ENCODE results near the gene OMG. TPM values are rescaled to one million over a fixed set of nuclear protein-coding genes. Genes with fewer than 3 reads are reported as not detected.

The OMG gene
- total RNA-seq, 1 experiment from 2014 or later = not detected

DNA sequence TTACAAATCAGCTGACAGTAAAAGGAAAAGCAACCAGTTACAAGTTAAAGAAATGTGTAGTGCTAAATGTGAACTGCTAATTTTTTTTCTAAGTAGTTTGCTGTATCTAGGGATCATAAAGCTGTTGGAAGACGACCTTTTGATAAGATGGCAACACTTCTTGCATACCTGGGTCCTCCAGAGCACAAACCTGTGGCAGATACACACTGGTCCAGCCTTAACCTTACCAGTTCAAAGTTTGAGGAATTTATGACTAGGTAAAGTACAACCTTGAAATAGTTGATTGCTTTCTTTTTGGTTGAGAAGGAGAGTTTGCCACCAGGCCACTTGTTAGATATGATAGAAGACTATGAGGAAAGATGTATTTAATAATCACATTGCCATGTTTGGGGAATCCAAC, 35.4 kb downstream of the OMG start:
- DNase-seq (ENCODE audit: low read depth, low spot score) (no peak), ATAC-seq (no peak)
- Histone ChIP-seq H3K4me1 (ENCODE audit: control insufficient read depth in 1 of 2, insufficient read depth in 2 of 2, low read length in 2 of 2) (no peaks in the 10 kb centered on the region), H2AFZ (ENCODE audit: low read depth, low read length, poor library complexity, severe bottlenecking) (no peak overlapping the region), H3K27ac (ENCODE audit: low read depth, low read length) (no peak overlapping the region), H3K9ac (ENCODE audit: low read length) (no peak overlapping the region), H3K36me3 (ENCODE audit: control insufficient read depth in 1 of 2, insufficient read depth in 2 of 2, low read length in 2 of 2) (peaks cover 14% of the 10 kb centered on the region in 2 experiments; a peak in 2 of 4 replicates), H3K4me2 (ENCODE audit: low read length) (no peak overlapping the region), H4K20me1 (ENCODE audit: insufficient read depth) (no peaks in the 10 kb centered on the region), H3K4me3 (replicated peaks in 1 of 2; ENCODE audit: low read depth in 1 of 2, low read length in 2 of 2) (no peak overlapping the region), H3K27me3 (ENCODE audit: insufficient read depth, low read length) (no peaks in the 10 kb centered on the region), H3K9me3 (ENCODE audit: control insufficient read depth in 1 of 2, insufficient read depth in 1 of 2, low read depth in 1 of 2, low read length in 2 of 2) (no peaks in the 10 kb centered on the region), H3K9me2 (ENCODE audit: insufficient read depth) (no peaks in the 10 kb centered on the region), H3K79me2 (ENCODE audit: insufficient read depth, low read length) (no peaks in the 10 kb centered on the region)
- no peak for TF ChIP-seq ZFX (IDR thresholded peaks at IDR 0.05)
- TF ChIP-seq, protein P1, sequence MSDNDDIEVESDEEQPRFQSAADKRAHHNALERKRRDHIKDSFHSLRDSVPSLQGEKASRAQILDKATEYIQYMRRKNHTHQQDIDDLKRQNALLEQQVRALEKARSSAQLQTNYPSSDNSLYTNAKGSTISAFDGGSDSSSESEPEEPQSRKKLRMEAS (IDR thresholded peaks at IDR 0.05) = no peak
- no peak for TF ChIP-seq FOSL1 (IDR thresholded peaks at IDR 0.05; ENCODE audit: low read depth)
- TF ChIP-seq RAD21 (IDR thresholded peaks at IDR 0.05; ENCODE audit: low read depth) = no peak
- no peak for TF ChIP-seq CEBPB (IDR thresholded peaks at IDR 0.05; ENCODE audit: low read depth)
- TF ChIP-seq EZH2 (IDR thresholded peaks at IDR 0.05) = no peak
- no peak for TF ChIP-seq POLR2AphosphoS5 (IDR thresholded peaks at IDR 0.05; ENCODE audit: low read depth, low read length)
- no peak for TF ChIP-seq SIN3A (IDR thresholded peaks at IDR 0.05; ENCODE audit: low read depth)
- TF ChIP-seq YY1 (IDR thresholded peaks at IDR 0.05; ENCODE audit: extremely low read depth, insufficient replicate concordance, low read depth, low read length) = no peak
- no peak for TF ChIP-seq ELF1 (IDR thresholded peaks at IDR 0.05; ENCODE audit: borderline replicate concordance, low read depth)
- TF ChIP-seq TCF7L2 (IDR thresholded peaks at IDR 0.05; ENCODE audit: borderline replicate concordance, extremely low read depth, insufficient read depth, insufficient read length) = no peak
- no peak for TF ChIP-seq CBX3 (IDR thresholded peaks at IDR 0.05; ENCODE audit: low read depth)
- TF ChIP-seq, protein P2, sequence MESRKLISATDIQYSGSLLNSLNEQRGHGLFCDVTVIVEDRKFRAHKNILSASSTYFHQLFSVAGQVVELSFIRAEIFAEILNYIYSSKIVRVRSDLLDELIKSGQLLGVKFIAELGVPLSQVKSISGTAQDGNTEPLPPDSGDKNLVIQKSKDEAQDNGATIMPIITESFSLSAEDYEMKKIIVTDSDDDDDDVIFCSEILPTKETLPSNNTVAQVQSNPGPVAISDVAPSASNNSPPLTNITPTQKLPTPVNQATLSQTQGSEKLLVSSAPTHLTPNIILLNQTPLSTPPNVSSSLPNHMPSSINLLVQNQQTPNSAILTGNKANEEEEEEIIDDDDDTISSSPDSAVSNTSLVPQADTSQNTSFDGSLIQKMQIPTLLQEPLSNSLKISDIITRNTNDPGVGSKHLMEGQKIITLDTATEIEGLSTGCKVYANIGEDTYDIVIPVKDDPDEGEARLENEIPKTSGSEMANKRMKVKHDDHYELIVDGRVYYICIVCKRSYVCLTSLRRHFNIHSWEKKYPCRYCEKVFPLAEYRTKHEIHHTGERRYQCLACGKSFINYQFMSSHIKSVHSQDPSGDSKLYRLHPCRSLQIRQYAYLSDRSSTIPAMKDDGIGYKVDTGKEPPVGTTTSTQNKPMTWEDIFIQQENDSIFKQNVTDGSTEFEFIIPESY (IDR thresholded peaks at IDR 0.05; ENCODE audit: extremely low read depth, insufficient replicate concordance, low read length) = no peak
- TF ChIP-seq ZNF274 (IDR thresholded peaks at IDR 0.05; ENCODE audit: low read depth, low read length) = no peak
- TF ChIP-seq POLR2A (IDR thresholded peaks at IDR 0.05; ENCODE audit: borderline replicate concordance, extremely low read depth, insufficient read depth, insufficient read length) = no peak
- no peak for TF ChIP-seq EGR1 (IDR thresholded peaks at IDR 0.05; ENCODE audit: low read depth)
- TF ChIP-seq, protein P3, sequence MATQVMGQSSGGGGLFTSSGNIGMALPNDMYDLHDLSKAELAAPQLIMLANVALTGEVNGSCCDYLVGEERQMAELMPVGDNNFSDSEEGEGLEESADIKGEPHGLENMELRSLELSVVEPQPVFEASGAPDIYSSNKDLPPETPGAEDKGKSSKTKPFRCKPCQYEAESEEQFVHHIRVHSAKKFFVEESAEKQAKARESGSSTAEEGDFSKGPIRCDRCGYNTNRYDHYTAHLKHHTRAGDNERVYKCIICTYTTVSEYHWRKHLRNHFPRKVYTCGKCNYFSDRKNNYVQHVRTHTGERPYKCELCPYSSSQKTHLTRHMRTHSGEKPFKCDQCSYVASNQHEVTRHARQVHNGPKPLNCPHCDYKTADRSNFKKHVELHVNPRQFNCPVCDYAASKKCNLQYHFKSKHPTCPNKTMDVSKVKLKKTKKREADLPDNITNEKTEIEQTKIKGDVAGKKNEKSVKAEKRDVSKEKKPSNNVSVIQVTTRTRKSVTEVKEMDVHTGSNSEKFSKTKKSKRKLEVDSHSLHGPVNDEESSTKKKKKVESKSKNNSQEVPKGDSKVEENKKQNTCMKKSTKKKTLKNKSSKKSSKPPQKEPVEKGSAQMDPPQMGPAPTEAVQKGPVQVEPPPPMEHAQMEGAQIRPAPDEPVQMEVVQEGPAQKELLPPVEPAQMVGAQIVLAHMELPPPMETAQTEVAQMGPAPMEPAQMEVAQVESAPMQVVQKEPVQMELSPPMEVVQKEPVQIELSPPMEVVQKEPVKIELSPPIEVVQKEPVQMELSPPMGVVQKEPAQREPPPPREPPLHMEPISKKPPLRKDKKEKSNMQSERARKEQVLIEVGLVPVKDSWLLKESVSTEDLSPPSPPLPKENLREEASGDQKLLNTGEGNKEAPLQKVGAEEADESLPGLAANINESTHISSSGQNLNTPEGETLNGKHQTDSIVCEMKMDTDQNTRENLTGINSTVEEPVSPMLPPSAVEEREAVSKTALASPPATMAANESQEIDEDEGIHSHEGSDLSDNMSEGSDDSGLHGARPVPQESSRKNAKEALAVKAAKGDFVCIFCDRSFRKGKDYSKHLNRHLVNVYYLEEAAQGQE (IDR thresholded peaks at IDR 0.05; ENCODE audit: low read depth) = no peak
- TF ChIP-seq SRF (IDR thresholded peaks at IDR 0.05; ENCODE audit: low read depth) = no peak
- TF ChIP-seq, protein P4, sequence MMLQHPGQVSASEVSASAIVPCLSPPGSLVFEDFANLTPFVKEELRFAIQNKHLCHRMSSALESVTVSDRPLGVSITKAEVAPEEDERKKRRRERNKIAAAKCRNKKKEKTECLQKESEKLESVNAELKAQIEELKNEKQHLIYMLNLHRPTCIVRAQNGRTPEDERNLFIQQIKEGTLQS (IDR thresholded peaks at IDR 0.05) = no peak
- no TSS peak for BruUV-seq (replicated peaks)
- ChIA-PET CTCF (no interaction called here), POLR2A (no interaction called here), RAD21 (ENCODE audit: low non-redundant PET in 1 of 2, low total read pairs in 2 of 2, uncharacterized antibody in 2 of 2, unreplicated experiment in 2 of 2) (no interaction called here)
- intact Hi-C loops (cut with micrococcal nuclease) = no loop called here

All from HCT116 (cell line).